ENCODE data around the gene B3GNT8. TPM values are rescaled to one million over a fixed set of nuclear protein-coding genes. Genes with fewer than 3 reads are reported as not detected.

Gene B3GNT8
- total and polyA plus RNA-seq, 2 experiments from 2014 or later = 0.71 to 1.8 TPM

DNA sequence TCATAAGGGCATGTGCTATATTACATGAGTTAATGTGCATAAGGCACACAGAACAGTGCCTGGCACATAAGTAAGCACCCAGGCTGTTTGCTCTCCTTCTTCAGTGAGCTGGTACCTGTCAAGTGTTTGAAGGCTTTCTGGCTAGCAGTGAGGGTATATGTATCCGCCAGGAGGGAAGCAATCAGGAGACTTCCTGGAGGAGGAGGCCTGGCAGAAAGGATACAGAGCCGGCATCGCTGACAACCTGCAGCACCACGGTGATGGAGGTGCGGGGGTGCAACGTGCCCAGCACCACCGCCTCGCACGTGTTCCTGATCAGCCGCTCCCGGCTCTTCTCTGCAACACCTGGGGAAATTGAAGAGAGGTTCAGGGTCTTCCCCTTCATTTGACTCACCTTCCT lies 35.6 kb downstream of the B3GNT8 start:
- peaks cover 10% of the 10 kb centered on the region for H3K4me1 Mint-ChIP-seq
- H3K36me3 Mint-ChIP-seq (ENCODE audit: low read depth) = peaks cover 44% of the 10 kb centered on the region
- no peak overlapping the region for H3K27ac Mint-ChIP-seq
- ATAC-seq = no peak
- Histone ChIP-seq H3K9me2 (ENCODE audit: insufficient read depth) (no peaks in the 10 kb centered on the region), H3K27ac (ENCODE audit: low read depth) (no peak overlapping the region), H3K79me2 (replicated peaks; ENCODE audit: insufficient read depth) (peaks cover 17% of the 10 kb centered on the region), H3K4me3 (no peak overlapping the region), H3K36me3 (ENCODE audit: insufficient read depth) (peaks cover 13% of the 10 kb centered on the region; the same call in 1 of the 2 replicates), H3K4me1 (ENCODE audit: insufficient read depth) (peaks cover 7% of the 10 kb centered on the region; the same call in 1 of the 2 replicates), H3F3A (replicated peaks; ENCODE audit: low read depth) (no peaks in the 10 kb centered on the region), H3K4me2 (no peak overlapping the region), H3K27me3 (ENCODE audit: insufficient read depth) (no peaks in the 10 kb centered on the region), H4K20me1 (replicated peaks; ENCODE audit: insufficient read depth) (peaks cover 12% of the 10 kb centered on the region; the same call in 1 of the 2 replicates), H2AFZ (no peak overlapping the region)
- no peaks in the 10 kb centered on the region for H3K9me3 Mint-ChIP-seq
- TF ChIP-seq ZNF114 (CRISPR knock-in tag; IDR thresholded peaks at IDR 0.05) (no peak), ZNF331 (CRISPR knock-in tag; IDR thresholded peaks at IDR 0.05; ENCODE audit: low read depth) (no peak), JUNB (IDR thresholded peaks at IDR 0.05; ENCODE audit: unreplicated experiment) (no peak), NANOG (IDR thresholded peaks at IDR 0.05; ENCODE audit: borderline replicate concordance) (no peak), POLR2AphosphoS5 (IDR thresholded peaks at IDR 0.05; ENCODE audit: low read depth) (no peak), EZH2phosphoT487 (IDR thresholded peaks at IDR 0.05; ENCODE audit: unreplicated experiment) (no peak), EZH2 (IDR thresholded peaks at IDR 0.05; ENCODE audit: low read depth, unreplicated experiment) (no peak), CREB1 (CRISPR knock-in tag; IDR thresholded peaks at IDR 0.05; ENCODE audit: low read depth) (no peak), STAT1 (IDR thresholded peaks at IDR 0.05; ENCODE audit: unreplicated experiment) (no peak)
- TF ChIP-seq, protein P1, sequence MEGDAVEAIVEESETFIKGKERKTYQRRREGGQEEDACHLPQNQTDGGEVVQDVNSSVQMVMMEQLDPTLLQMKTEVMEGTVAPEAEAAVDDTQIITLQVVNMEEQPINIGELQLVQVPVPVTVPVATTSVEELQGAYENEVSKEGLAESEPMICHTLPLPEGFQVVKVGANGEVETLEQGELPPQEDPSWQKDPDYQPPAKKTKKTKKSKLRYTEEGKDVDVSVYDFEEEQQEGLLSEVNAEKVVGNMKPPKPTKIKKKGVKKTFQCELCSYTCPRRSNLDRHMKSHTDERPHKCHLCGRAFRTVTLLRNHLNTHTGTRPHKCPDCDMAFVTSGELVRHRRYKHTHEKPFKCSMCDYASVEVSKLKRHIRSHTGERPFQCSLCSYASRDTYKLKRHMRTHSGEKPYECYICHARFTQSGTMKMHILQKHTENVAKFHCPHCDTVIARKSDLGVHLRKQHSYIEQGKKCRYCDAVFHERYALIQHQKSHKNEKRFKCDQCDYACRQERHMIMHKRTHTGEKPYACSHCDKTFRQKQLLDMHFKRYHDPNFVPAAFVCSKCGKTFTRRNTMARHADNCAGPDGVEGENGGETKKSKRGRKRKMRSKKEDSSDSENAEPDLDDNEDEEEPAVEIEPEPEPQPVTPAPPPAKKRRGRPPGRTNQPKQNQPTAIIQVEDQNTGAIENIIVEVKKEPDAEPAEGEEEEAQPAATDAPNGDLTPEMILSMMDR (conservative IDR thresholded peaks at IDR 0.05; ENCODE audit: low read depth in 2 of 2) = no peak
- TF ChIP-seq, protein P2, sequence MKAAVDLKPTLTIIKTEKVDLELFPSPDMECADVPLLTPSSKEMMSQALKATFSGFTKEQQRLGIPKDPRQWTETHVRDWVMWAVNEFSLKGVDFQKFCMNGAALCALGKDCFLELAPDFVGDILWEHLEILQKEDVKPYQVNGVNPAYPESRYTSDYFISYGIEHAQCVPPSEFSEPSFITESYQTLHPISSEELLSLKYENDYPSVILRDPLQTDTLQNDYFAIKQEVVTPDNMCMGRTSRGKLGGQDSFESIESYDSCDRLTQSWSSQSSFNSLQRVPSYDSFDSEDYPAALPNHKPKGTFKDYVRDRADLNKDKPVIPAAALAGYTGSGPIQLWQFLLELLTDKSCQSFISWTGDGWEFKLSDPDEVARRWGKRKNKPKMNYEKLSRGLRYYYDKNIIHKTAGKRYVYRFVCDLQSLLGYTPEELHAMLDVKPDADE (IDR thresholded peaks at IDR 0.05) = no peak
- TF ChIP-seq, protein P3, sequence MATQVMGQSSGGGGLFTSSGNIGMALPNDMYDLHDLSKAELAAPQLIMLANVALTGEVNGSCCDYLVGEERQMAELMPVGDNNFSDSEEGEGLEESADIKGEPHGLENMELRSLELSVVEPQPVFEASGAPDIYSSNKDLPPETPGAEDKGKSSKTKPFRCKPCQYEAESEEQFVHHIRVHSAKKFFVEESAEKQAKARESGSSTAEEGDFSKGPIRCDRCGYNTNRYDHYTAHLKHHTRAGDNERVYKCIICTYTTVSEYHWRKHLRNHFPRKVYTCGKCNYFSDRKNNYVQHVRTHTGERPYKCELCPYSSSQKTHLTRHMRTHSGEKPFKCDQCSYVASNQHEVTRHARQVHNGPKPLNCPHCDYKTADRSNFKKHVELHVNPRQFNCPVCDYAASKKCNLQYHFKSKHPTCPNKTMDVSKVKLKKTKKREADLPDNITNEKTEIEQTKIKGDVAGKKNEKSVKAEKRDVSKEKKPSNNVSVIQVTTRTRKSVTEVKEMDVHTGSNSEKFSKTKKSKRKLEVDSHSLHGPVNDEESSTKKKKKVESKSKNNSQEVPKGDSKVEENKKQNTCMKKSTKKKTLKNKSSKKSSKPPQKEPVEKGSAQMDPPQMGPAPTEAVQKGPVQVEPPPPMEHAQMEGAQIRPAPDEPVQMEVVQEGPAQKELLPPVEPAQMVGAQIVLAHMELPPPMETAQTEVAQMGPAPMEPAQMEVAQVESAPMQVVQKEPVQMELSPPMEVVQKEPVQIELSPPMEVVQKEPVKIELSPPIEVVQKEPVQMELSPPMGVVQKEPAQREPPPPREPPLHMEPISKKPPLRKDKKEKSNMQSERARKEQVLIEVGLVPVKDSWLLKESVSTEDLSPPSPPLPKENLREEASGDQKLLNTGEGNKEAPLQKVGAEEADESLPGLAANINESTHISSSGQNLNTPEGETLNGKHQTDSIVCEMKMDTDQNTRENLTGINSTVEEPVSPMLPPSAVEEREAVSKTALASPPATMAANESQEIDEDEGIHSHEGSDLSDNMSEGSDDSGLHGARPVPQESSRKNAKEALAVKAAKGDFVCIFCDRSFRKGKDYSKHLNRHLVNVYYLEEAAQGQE (IDR thresholded peaks at IDR 0.05; ENCODE audit: unreplicated experiment) = no peak
- TF ChIP-seq, protein P4, sequence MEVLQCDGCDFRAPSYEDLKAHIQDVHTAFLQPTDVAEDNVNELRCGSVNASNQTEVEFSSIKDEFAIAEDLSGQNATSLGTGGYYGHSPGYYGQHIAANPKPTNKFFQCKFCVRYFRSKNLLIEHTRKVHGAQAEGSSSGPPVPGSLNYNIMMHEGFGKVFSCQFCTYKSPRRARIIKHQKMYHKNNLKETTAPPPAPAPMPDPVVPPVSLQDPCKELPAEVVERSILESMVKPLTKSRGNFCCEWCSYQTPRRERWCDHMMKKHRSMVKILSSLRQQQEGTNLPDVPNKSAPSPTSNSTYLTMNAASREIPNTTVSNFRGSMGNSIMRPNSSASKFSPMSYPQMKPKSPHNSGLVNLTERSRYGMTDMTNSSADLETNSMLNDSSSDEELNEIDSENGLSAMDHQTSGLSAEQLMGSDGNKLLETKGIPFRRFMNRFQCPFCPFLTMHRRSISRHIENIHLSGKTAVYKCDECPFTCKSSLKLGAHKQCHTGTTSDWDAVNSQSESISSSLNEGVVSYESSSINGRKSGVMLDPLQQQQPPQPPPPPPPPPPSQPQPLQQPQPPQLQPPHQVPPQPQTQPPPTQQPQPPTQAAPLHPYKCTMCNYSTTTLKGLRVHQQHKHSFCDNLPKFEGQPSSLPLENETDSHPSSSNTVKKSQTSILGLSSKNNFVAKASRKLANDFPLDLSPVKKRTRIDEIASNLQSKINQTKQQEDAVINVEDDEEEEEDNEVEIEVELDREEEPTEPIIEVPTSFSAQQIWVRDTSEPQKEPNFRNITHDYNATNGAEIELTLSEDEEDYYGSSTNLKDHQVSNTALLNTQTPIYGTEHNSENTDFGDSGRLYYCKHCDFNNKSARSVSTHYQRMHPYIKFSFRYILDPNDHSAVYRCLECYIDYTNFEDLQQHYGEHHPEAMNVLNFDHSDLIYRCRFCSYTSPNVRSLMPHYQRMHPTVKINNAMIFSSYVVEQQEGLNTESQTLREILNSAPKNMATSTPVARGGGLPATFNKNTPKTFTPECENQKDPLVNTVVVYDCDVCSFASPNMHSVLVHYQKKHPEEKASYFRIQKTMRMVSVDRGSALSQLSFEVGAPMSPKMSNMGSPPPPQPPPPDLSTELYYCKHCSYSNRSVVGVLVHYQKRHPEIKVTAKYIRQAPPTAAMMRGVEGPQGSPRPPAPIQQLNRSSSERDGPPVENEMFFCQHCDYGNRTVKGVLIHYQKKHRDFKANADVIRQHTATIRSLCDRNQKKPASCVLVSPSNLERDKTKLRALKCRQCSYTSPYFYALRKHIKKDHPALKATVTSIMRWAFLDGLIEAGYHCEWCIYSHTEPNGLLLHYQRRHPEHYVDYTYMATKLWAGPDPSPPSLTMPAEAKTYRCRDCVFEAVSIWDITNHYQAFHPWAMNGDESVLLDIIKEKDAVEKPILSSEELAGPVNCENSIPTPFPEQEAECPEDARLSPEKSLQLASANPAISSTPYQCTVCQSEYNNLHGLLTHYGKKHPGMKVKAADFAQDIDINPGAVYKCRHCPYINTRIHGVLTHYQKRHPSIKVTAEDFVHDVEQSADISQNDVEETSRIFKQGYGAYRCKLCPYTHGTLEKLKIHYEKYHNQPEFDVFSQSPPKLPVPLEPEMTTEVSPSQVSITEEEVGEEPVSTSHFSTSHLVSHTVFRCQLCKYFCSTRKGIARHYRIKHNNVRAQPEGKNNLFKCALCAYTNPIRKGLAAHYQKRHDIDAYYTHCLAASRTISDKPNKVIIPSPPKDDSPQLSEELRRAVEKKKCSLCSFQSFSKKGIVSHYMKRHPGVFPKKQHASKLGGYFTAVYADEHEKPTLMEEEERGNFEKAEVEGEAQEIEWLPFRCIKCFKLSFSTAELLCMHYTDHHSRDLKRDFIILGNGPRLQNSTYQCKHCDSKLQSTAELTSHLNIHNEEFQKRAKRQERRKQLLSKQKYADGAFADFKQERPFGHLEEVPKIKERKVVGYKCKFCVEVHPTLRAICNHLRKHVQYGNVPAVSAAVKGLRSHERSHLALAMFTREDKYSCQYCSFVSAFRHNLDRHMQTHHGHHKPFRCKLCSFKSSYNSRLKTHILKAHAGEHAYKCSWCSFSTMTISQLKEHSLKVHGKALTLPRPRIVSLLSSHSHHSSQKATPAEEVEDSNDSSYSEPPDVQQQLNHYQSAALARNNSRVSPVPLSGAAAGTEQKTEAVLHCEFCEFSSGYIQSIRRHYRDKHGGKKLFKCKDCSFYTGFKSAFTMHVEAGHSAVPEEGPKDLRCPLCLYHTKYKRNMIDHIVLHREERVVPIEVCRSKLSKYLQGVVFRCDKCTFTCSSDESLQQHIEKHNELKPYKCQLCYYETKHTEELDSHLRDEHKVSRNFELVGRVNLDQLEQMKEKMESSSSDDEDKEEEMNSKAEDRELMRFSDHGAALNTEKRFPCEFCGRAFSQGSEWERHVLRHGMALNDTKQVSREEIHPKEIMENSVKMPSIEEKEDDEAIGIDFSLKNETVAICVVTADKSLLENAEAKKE (CRISPR knock-in tag; IDR thresholded peaks at IDR 0.05) = no peak
- H3K27me3 Mint-ChIP-seq (ENCODE audit: insufficient read depth, low read depth, poor library complexity) = peaks cover 4% of the 10 kb centered on the region
- H3K4me3 Mint-ChIP-seq = no peak overlapping the region
- DNase-seq (ENCODE audit: low spot score) = no peak

Data from GM23338 (cell line).